Mesenchymal stem cell (in vitro differentiated cells and primary cell): Measurements from ENCODE around the gene PNKD.

Experiments
- DNase-seq: peaks from one replicate; pipeline ENCODE4 v3.0.0-alpha.2; 2013
- H2AFZ ChIP-seq: one replicate; pipeline ENCODE4 v1.6.1; 2013; ENCODE audit warnings: low read depth, mild to moderate bottlenecking, control low read depth, inconsistent platforms, low read length, moderate library complexity
- H2AK5ac ChIP-seq: 2 replicates; pipeline ENCODE4 v1.6.1; 2013; ENCODE audit warnings: low read length, moderate library complexity, mild to moderate bottlenecking, inconsistent platforms; ENCODE audit not compliant: severe bottlenecking
- H2BK120ac ChIP-seq: one replicate; pipeline ENCODE4 v1.6.1; 2013; ENCODE audit warnings: low read depth, mild to moderate bottlenecking, inconsistent platforms, low read length, moderate library complexity
- H2BK12ac ChIP-seq, 2 experiments: one replicate each; pipeline ENCODE4 v1.6.1; 2013; ENCODE audit warnings: inconsistent platforms in 2 of 2, low read length in 2 of 2, mild to moderate bottlenecking in 2 of 2, moderate library complexity in 2 of 2, control low read depth in 1 of 2
- H2BK15ac ChIP-seq: one replicate; pipeline ENCODE4 v1.6.1; 2013; ENCODE audit warnings: mild to moderate bottlenecking, low read depth, inconsistent platforms; ENCODE audit not compliant: poor library complexity, severe bottlenecking
- H2BK5ac ChIP-seq: 2 replicates; pipeline ENCODE4 v1.6.1; 2013; ENCODE audit warnings: low read depth, mild to moderate bottlenecking, low read length, control low read depth, inconsistent platforms; ENCODE audit not compliant: poor library complexity, severe bottlenecking
- H3K14ac ChIP-seq, 2 experiments: one replicate each; pipeline ENCODE4 v1.6.1; 2013; ENCODE audit warnings: inconsistent platforms in 2 of 2, low read length in 2 of 2, control low read depth in 1 of 2, mild to moderate bottlenecking in 1 of 2, moderate library complexity in 1 of 2
- H3K18ac ChIP-seq, 2 experiments: one replicate each; pipeline ENCODE4 v1.6.1; 2013; ENCODE audit warnings: inconsistent platforms in 2 of 2, low read length in 2 of 2, control low read depth in 1 of 2, low read depth in 1 of 2, mild to moderate bottlenecking in 1 of 2
- H3K23ac ChIP-seq, 2 experiments: one replicate each; pipeline ENCODE4 v1.6.1; 2013; ENCODE audit warnings: inconsistent platforms in 2 of 2, low read length in 2 of 2, mild to moderate bottlenecking in 2 of 2, moderate library complexity in 2 of 2, control low read depth in 1 of 2
- H3K27ac ChIP-seq: 2 replicates; pipeline ENCODE4 v1.5.1; 2013; ENCODE audit warnings: mild to moderate bottlenecking, moderate library complexity, low read length, control low read depth, inconsistent platforms; ENCODE audit not compliant: poor library complexity, severe bottlenecking
- H3K27me3 ChIP-seq, 2 experiments: 2 replicates each; pipeline versions ENCODE4 v1.6.1 to v1.7.0; 2013; ENCODE audit warnings: low read length in 2 of 2, mild to moderate bottlenecking in 2 of 2, moderate library complexity in 2 of 2, control low read depth in 1 of 2, inconsistent platforms in 1 of 2; ENCODE audit not compliant: control insufficient read depth in 1 of 2, insufficient read depth in 1 of 2
- H3K36me3 ChIP-seq, 2 experiments: 2 replicates each; pipeline versions ENCODE4 v1.6.1 to v1.7.0; 2013; ENCODE audit warnings: low read length in 2 of 2, control low read depth in 1 of 2, inconsistent platforms in 1 of 2, low read depth in 1 of 2, mild to moderate bottlenecking in 1 of 2; ENCODE audit not compliant: insufficient read depth in 2 of 2, control insufficient read depth in 1 of 2
- H3K4ac ChIP-seq, 2 experiments: one replicate each; pipeline ENCODE4 v1.6.1; 2013; ENCODE audit warnings: inconsistent platforms in 2 of 2, low read length in 2 of 2, mild to moderate bottlenecking in 2 of 2, moderate library complexity in 2 of 2, control low read depth in 1 of 2, low read depth in 1 of 2
- H3K4me1 ChIP-seq: 2 replicates; pipeline ENCODE4 v1.6.1; 2013; ENCODE audit warnings: low read depth, low read length, control low read depth; ENCODE audit not compliant: control insufficient read depth, insufficient read depth
- H3K4me2 ChIP-seq: 2 replicates; pipeline ENCODE4 v1.6.1; 2013; ENCODE audit warnings: low read length, mild to moderate bottlenecking, inconsistent platforms; ENCODE audit not compliant: poor library complexity, severe bottlenecking
- H3K4me3 ChIP-seq, 2 experiments: 2 replicates each; pipeline versions ENCODE4 v1.5.1 to v1.7.0; 2013; ENCODE audit warnings: low read length in 2 of 2, mild to moderate bottlenecking in 2 of 2, control low read depth in 1 of 2, low read depth in 1 of 2; ENCODE audit not compliant: insufficient read depth in 1 of 2
- H3K79me1 ChIP-seq: replicated peaks from 2 replicates; pipeline ENCODE4 v1.6.1; 2013; ENCODE audit warnings: mild to moderate bottlenecking, control low read depth, low read length, inconsistent platforms; ENCODE audit not compliant: poor library complexity, severe bottlenecking
- H3K9ac ChIP-seq: 2 replicates; pipeline ENCODE4 v1.7.0; 2013; ENCODE audit warnings: mild to moderate bottlenecking, low read length, moderate library complexity
- H3K9me3 ChIP-seq: 2 replicates; pipeline ENCODE4 v1.7.0; 2013; ENCODE audit warnings: mild to moderate bottlenecking, low read length; ENCODE audit not compliant: control insufficient read depth
- H4K8ac ChIP-seq: one replicate; pipeline ENCODE4 v1.6.1; 2013; ENCODE audit warnings: inconsistent platforms, mild to moderate bottlenecking, low read length, moderate library complexity
- H4K91ac ChIP-seq: one replicate; pipeline ENCODE4 v1.6.1; 2013; ENCODE audit warnings: mild to moderate bottlenecking, low read length, inconsistent platforms
- WGBS: methylation state at CpG from one replicate; pipeline ENCODE4 v1.1.7; 2013; ENCODE audit warnings: mixed read lengths; 5-methylcytosine and 5-hydroxymethylcytosine counted together

The PNKD gene

GRCh38 chr2:218375212-218375611 is 104.9 kb downstream of the PNKD start:
- DNase-seq = peak; percentile 62
- Histone ChIP-seq H3K4me2 (no peak overlapping the region), H2BK15ac (no peak overlapping the region), H2BK120ac (no peak overlapping the region), H3K36me3 (no peaks in the 10 kb centered on the region), H3K4me1 (no peaks in the 10 kb centered on the region), H2BK5ac (no peak overlapping the region), H4K91ac (no peak overlapping the region), H4K8ac (no peak overlapping the region), H2BK12ac (no peak overlapping the region), H3K9ac (no peak overlapping the region), H3K27ac (no peak overlapping the region), H3K4me3 (no peak overlapping the region), H3K27me3 (peaks cover 6% of the 10 kb centered on the region in 2 experiments), H3K9me3 (no peaks in the 10 kb centered on the region), H3K4ac (no peak overlapping the region), H3K18ac (no peak overlapping the region), H2AK5ac (no peak overlapping the region), H3K23ac (no peak overlapping the region), H3K79me1 (no peaks in the 10 kb centered on the region), H3K14ac (no peak overlapping the region), H2AFZ (no peak overlapping the region)
- WGBS = 39% methylated on average over 2 of the region's 2 CpGs

- Histone ChIP-seq H3K79me1 (no peaks in the 10 kb centered on the region), H2AFZ (no peak overlapping the region), H3K18ac (no peak overlapping the region), H3K23ac (no peak overlapping the region), H3K9me3 (no peaks in the 10 kb centered on the region), H3K4me1 (no peaks in the 10 kb centered on the region), H3K4me2 (no peak overlapping the region), H3K4me3 (no peak overlapping the region), H2BK120ac (no peak overlapping the region), H2AK5ac (no peak overlapping the region), H3K9ac (no peak overlapping the region), H3K4ac (no peak overlapping the region), H2BK15ac (no peak overlapping the region), H3K27me3 (peaks cover 22 to 23% of the 10 kb centered on the region in 2 experiments), H2BK12ac (peak overlapping the region in 1 of 2 experiments; percentile 52), H2BK5ac (no peak overlapping the region), H3K14ac (peak overlapping the region in 1 of 2 experiments; percentile 41), H4K91ac (no peak overlapping the region), H4K8ac (no peak overlapping the region), H3K27ac (no peak overlapping the region), H3K36me3 (no peaks in the 10 kb centered on the region)
- DNase-seq = no peak
- 87% methylated on average over 5 of the region's 5 CpGs for WGBS
Measured at GRCh38 chr2:218378053-218378452, 107.7 kb downstream of the PNKD start.

GRCh38 chr2:218381916-218382366 is 111.6 kb downstream of the PNKD start, which contains the start of gene SLC11A1:
SLC11A1 (plus strand) TSS chr2:218382273; CDS start chr2:218382369, 96 bp downstream.
- Histone ChIP-seq H4K8ac (no peak within 1 kb of the TSS), H3K4me1 (peaks cover 6% of the 10 kb centered on the region), H2AK5ac (no peak within 1 kb of the TSS), H2BK120ac (no peak within 1 kb of the TSS), H2BK5ac (no peak within 1 kb of the TSS), H2BK15ac (no peak within 1 kb of the TSS), H3K4me2 (no peak within 1 kb of the TSS), H3K23ac (peak within 1 kb of the TSS in 1 of 2 experiments; percentile 14), H3K18ac (no peak within 1 kb of the TSS), H4K91ac (no peak within 1 kb of the TSS), H3K9ac (no peak within 1 kb of the TSS), H3K27me3 (peaks cover 28 to 29% of the 10 kb centered on the region in 2 experiments), H3K14ac (no peak within 1 kb of the TSS), H2BK12ac (no peak within 1 kb of the TSS), H3K4ac (no peak within 1 kb of the TSS), H3K9me3 (no peaks in the 10 kb centered on the region), H3K79me1 (no peaks in the 10 kb centered on the region), H3K4me3 (no peak within 1 kb of the TSS), H3K27ac (no peak within 1 kb of the TSS), H2AFZ (no peak within 1 kb of the TSS), H3K36me3 (no peaks in the 10 kb centered on the region)
- 83% methylated on average over 13 of the region's 13 CpGs for WGBS
- no peak for DNase-seq

GRCh38 chr2:218382785-218383184 is 112.5 kb downstream of the PNKD start:
- Histone ChIP-seq H3K27me3 (peaks cover 35 to 36% of the 10 kb centered on the region in 2 experiments), H3K27ac (no peak overlapping the region), H2AK5ac (no peak overlapping the region), H3K4ac (no peak overlapping the region), H3K9ac (no peak overlapping the region), H3K14ac (no peak overlapping the region), H2BK12ac (no peak overlapping the region), H3K36me3 (no peaks in the 10 kb centered on the region), H3K4me1 (peaks cover 12% of the 10 kb centered on the region), H3K23ac (no peak overlapping the region), H2AFZ (no peak overlapping the region), H3K4me2 (no peak overlapping the region), H3K4me3 (no peak overlapping the region), H3K18ac (no peak overlapping the region), H4K91ac (no peak overlapping the region), H2BK15ac (no peak overlapping the region), H3K9me3 (no peaks in the 10 kb centered on the region), H3K79me1 (no peaks in the 10 kb centered on the region), H2BK5ac (no peak overlapping the region), H2BK120ac (no peak overlapping the region), H4K8ac (no peak overlapping the region)
- no peak for DNase-seq
- WGBS = 89% methylated on average over 6 of the region's 6 CpGs
